HG03097 (cell line): ENCODE data around the gene VSTM2L.
"Not testable (repeated sequence)": the region's sequence is repeated elsewhere in the genome, so short reads cannot be mapped to it uniquely, and the experiment has no call there.

Source experiments
- ATAC-seq: cut with Tn5 transposase; IDR thresholded peaks from one replicate; pipeline ENCODE4 v1.9.1; 2021; ENCODE audit not compliant: unreplicated experiment, low FRiP score

The VSTM2L gene, protein sequence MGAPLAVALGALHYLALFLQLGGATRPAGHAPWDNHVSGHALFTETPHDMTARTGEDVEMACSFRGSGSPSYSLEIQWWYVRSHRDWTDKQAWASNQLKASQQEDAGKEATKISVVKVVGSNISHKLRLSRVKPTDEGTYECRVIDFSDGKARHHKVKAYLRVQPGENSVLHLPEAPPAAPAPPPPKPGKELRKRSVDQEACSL

DNA sequence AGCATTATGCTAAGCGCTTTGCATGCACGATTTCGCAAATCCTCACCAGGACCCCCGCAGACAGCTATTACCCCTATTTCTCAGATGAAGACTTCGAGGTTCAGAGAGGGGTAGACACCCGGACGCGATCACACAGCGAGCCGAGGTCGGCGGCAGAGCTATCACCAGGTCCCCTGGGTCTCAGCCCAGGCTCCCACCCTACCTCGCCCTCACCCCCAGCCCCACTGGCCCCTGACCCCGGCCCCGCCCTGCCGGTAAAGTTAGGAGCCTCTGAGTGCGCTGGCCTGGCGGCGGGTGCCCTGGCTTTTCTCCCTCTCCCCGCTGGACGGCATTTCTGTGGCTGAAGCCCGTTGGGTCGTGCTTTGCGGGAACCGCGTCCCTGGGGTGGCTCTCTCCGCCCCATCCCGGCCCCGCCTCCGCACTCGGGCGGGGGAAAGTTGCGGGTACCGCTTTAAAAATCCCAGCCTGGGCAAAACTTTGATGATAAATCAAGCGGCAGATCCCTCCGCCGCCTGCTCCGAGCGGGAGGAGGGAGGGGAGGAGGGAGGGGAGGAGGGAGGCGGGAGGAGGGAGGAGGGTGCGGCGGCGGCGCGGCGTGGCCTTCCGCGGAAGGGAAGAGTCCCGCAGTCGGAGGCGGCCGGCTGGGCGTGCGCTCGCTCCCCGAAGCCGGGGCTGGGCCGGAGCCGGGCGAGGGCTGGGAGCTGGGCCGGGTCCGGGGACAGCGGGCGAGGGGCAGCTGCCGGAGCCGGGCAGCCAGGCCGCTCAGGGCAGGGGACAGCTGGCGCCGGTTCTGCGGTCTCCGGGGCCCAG is at the start of gene VSTM2L:
VSTM2L (plus strand) TSS at position 624 of the 810 bp plus-strand sequence. CDS start 224 bp downstream, outside the sequence.
- ATAC-seq, result no peak

DNA sequence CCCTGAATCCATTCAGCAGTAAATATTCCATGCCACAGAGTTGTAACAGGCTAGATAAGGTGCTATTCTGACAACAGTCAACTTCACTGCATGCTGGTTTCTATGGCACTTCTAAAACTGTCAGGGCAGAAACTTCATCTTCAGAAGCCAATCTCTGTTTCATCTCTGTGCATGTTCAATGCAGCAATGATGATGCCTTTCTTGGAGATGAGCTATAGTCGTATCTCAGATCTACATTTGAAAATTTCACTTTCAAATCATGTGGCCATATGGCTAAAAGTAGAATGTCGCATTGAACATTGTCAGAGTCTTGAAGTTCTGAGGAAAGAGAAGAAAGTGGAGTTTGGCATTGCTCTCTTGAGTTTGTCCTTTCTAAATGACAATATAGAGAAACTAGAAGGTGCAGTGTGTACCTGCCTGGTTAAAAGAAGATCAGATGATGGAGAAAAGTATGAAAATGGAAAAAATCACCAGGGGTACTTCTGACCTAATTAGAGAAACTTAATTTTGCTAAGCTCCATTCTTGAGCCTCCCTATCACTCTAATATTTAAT is 49.0 kb upstream of the VSTM2L start:
- no peak for ATAC-seq

DNA sequence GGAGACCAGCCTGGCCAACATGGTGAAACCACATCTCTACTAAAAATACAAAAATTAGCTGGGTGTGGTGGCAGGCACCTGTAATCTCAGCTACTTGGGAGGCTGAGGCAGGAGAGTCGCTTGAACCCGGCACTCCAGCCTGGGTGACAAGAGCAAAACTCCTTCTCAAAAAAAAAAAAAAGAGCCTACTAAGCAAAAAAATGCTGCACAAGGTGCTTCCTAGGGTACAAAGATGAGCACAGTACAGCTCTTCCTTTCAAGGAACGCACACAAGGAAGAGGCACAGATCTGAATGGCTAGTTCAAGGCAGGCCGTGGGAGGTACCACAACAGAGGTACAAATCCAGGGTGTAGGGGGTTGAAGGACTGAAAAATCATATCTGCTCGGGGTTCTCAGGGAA is 46.9 kb upstream of the VSTM2L start:
- ATAC-seq, result not testable (repeated sequence)

DNA sequence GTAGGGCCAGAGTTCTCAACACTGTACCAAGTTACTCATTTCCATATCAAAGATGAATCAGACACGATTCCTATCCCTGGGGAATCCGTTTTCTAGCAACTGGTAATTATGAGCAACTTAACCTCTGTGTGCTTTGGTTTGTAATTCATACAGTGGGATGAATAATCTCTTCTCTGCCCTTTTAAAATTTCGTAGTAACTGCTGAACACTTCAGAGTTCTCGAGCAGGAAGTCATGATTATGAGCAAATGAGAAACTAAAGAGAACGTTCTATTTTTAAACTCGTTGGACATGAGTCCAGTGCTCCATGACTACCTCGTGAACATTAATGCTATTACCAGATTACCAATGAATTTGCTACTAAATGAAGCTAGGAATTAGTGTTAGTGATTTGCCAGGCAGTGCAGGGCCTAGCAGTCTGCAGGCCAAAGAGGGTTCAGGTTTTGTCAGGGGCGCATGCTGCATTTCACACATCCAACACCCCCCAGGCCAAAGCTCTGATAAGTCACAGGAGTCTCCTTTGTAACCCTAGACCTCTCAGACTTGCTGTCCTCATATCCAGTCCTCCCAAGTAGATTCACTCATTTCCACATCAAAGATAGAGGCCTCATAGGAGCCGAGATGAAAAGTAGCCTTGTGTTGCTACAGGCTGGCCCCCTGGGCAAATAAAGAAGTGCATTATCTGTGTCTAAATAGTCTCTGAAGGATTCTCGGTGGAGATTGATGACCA is 45.8 kb upstream of the VSTM2L start:
- ATAC-seq, result no peak

DNA sequence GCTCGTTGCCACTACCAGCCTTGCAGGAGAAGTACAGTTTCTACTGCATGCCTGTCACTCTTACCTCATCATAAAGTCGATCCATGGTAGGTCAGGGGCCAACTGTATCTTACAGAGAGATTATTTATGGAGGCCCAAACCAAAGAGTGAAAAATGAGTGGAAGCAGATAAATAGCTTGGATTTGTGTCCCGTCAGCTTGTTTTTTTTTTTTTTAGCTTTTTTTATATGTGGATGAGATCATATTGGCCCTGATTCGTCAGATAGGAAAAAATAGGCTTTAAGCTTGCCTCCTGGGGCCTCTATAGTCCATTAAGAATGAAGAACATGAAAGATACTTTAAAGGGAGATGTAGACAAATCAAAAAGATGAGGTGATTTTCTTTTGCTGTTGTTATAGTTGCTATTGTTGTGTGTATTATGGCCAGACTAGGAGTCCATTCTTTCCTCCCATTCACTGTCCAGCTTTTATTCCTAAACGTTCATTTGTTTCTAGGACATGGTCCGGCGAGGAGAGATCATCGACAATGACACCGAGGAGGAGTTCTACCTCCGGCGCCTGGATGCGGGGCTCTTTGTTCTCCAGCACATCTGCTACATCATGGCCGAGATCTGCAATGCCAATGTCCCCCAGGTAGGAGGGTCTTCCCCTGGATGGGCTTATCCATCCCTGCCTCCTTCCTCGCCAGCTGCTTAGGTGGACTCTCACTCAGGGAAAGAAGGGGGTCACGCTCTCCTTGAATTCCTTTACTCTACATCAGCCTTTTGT is 43.3 kb upstream of the VSTM2L start:
- no peak for ATAC-seq

DNA sequence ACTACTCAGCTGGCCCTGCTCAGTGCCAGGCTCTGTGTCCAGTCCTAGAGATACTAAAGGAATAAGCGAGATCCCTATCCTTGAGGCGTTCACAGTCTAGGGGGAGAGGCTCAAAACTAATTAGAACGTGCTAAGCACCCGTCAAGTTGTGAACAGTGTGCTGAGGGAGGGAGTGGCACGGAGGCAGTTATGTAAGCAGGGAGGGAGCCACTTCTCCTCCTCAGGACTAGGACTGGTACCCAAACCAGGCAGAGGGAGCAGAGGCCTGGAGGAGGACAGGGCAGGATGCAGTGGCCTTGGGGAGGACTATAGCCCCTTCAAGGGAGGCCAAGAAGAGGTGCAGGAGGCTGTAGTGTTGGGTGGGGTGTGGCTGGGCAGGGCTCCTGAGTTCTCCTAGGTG is 39.6 kb upstream of the VSTM2L start:
- no peak for ATAC-seq

DNA sequence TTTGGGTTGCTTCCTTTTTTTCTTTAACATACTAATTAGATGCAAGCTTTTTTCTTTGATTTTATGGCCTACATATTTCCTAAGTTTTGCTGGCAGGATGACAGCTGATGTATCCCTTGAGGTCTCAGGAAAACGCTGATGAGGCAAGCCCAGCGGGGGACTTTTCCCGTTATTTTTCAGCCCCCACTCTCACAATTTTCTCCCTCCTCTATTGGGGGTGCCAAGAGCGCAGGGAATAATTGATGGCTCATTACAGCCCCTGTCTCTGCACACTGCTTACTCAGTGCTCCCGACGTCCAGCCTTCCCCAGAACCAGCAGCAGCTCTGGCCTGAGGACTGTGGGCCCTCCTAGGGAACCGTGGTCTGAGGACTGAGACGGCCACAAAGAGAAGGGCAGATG is 38.6 kb upstream of the VSTM2L start:
- ATAC-seq, result no peak

DNA sequence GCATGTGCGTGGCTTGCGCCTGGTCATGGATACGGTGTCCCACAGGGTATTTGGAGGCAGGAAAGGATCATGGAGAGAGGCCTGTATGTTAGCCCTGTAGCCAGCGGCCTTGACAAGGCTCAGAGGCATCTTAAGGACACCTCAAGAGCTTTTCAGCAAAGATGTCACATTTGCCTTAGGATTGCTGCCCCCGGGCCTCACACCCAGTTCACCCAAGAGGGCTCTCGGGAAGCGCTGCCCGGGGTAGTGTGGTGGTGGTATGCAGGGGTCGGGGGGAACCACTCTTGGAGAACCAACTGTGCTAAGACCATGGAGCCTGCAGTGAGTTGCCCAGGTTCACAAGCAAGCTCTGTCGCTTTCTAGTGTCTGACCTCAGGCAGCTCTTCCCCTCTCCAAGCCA is 36.9 kb upstream of the VSTM2L start:
- no peak for ATAC-seq

DNA sequence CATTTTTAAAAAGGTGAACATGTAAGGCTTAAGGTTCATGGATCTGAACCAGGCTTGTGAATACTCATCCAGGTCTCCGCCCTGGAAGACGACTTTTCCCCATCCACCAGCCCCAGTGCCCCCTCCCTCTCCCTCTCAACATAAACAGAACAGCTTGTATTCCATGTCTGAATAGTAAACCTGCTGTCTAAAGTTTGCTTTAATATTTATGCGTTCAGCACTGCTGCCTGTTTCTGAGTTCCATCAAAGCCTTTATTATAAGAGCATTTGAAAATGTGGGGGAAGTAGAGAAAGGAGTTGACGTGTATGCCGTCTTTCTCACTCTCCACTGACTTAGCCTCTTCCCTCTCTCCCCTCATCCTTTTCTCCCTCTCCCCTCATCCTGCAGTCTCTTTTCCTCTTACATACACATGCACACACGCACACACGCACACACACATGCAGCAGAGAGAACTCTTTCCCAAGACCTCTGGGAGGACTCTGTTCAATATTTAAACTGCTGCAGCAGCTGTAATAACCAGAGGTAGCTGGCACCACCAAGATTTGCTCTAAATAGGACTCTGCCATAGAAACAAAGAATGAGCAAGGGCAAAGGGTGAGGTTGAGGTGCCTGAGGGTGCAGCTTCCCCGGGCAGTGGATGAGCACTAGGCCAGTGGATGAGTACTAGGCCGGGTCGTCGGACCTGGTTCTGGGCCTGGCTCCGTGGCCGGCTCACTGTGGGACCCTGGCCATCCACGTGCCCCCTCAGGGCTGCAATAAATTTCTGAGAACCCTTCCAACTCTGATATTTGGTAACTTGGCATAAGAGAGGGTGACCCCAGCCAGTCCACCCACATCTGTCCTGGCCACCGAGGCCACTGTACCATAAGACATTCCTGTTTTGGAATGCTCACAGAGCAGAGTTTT is 35.4 kb upstream of the VSTM2L start:
- ATAC-seq, result no peak

DNA sequence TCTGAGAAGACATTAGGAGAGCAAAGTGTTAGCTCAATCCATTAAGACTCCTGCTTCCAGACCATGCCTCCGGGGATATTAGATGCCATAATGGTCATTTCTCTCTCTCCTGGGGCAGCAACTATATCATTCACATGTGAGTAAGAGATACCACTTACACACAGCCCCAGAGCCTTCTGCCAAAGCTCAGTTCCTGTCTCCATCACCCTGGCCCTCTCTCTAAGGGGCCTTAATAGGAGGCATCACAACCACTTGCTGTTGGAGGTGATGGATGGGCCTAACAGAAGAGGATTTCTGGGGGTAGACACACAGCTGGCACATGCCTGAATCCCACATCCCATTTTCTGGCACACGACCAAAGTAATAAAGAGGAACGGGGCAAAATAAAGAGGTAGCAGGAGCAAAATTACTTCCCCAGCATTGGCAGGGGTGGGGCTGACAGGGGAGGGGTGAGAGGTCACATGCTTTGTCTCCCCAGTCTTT is 34.0 kb upstream of the VSTM2L start:
- no peak for ATAC-seq

DNA sequence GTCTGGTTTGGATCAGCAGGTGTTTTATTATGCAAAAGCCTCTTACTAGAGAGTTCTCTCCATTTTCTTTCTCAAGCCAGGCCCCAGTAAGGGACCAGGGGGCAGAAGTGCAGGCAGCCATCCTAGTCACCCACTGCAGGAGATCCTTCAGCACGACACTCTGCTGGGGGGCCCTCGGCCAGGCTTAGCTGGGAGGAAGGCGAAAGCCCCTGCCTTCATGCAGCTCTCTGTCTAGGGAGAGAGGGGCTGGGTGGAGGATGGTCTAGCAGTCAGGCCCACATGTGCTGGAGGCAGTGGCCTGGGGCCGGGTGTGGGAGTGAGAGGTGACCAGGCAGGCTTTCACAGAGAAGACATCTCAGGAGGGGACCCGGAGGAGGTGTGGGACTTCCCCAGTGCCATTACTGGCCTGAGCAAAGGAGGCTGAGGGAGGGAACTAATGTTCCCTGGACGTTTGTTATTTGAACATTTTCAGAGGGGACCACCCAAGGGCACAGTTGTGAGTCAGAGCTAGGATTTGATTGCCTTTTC is 33.5 kb upstream of the VSTM2L start:
- no peak for ATAC-seq

DNA sequence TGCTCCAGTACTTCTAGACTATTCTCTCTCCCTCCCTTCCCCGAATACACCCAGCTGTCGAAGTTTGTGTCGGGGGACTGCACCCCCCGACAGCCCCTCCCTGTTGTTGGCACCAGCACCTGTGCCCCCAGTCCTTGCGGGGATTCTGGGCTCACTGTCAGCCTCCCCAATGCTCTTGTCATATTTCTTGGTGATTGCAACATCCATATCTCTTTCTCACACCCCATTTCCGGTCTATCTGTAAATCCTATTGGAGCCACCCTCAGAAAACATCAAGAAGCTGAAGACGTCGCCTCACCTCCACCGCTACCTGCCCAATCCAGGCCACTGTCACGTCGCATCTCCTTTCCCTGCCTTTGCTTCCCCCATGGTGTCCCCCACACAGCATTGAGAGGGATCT is 32.6 kb upstream of the VSTM2L start:
- no peak for ATAC-seq

DNA sequence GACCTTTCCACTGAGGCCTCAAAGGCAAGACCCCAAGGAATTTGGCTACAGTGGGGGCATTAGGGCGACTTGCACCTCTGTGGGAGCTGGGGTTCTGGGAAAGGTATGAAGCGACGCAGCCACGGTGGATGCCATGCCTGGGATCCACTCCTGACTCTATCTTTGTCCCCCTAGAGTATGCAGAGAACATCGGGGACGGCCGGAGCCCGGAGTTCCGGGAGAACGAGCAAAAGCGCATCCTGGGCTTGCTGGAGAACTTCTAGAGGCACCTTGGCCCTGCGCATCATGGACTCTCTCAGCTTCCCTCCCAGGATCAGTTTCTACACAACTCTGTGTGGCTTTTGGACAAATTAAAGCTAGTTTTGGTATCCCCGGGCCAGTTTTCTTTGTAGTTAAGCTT is 31.2 kb upstream of the VSTM2L start:
- ATAC-seq, result no peak

DNA sequence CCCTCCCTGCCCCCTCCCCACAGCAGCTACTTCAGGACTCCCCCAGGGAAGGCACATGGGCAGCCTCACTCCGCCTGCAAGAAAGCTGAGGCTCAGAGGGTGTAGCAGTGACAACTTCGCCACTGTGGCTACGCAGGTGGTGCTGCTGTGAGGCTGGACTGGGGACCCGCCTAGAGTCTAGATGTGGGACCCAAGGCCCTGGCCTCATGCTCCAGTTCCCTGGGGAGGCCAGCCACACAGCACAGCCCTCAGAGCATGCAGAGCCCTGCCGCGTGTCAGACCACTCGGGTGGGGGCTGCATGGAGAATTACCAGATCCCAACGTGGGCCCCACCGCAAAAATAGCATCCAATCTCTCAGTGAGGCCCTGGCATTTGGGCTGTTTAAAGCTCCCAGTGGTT is 30.8 kb upstream of the VSTM2L start:
- ATAC-seq, result no peak

DNA sequence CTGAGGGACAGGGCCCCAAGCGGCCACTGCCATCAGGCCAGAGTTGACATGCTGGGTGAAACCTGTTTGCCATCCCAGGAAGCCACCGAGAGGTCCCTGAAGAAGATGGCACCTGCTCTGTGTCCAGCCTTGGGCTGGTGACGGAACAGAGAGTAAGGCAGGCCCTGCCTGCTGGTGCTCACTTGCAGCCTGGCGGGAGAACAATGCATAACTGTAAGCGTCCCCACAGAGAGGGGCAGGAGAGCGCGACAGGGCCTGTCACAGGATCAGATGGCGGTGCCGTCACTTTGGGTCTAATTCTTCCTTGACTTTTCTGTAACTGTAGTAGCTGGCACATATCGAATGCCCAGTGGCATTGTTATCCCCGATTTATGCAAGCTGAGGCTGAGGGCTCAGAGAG is 29.0 kb upstream of the VSTM2L start:
- ATAC-seq, result no peak

DNA sequence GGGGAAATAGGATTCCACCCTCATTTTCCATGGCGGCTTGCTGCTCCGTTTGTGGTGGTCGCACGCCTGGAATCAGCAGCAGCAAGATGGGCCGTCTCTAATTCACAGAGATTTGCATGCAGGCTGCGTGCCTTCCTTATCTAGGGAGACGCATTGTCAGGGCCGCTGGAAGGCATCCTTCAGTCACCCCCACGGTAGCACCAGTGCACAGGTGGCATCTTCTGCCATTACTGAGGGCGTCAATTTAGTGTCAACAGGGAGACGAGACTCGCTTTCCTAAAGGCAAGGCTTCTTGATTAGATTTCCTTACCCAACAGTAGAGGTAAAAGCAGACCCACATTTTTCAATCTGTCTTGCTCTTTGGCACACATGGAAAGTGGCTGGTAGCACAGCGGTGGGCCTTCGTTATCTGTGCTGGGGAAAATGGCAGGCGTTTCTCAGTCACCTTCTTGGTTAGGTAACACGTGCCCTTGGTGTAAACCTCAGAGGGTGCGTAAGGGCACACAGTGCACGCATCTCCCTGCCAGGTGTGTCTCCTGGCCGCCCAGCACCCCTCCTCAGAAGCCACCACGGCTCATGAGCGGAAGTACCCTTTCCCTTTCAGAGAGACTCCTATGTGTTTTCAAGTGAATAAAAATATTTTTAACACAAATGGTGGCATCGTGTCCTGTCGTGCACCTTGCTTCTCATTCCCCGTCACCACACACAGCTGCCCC is 27.3 kb upstream of the VSTM2L start:
- ATAC-seq, result no peak

DNA sequence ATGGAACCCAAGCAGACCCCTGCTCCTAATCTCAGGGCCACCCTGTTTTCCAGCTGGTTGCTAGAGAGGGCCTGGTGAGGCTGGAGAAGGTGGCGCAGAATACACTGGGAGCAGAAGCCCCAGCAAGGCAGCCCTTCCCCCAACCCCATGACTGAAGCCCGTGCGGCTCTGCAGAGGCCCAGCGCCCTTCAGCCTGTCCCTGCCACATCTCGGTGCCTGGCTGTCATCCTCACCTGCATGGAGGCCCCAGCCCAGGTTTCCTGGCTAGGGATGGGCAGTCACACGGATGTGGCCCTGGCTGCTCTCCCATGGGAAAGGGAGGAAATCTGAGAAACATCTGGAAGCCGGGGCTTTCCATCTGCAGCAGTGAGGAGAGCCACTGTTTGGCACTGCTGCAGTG is 26.1 kb upstream of the VSTM2L start:
- no peak for ATAC-seq
